Measurements from ENCODE around the gene HTT.

DNA sequence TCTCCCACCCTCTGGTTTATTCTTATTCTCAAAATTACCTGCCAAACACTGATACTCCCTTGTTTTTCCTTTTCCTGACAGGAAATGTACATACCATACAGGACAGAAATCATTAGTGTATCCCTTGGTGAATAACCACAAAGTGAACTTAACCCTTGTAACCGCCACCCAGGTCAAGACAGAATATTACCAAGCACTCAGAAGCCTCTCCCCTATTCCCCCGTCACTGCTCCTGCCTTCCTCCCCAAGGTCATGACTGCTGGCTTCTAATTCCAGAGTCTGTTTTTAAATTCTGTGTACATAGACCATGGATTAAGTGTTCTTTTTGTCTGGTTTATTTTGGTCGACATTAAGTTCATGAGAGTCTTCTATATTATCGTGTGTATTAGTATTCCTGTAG is 37.7 kb downstream of the HTT start:
- TF ChIP-seq EP300 (IDR thresholded peaks at IDR 0.05) (no peak), POLR2A (IDR thresholded peaks at IDR 0.05) (no peak), POLR2AphosphoS5 (IDR thresholded peaks at IDR 0.05) (no peak)
- TF ChIP-seq, protein P1, sequence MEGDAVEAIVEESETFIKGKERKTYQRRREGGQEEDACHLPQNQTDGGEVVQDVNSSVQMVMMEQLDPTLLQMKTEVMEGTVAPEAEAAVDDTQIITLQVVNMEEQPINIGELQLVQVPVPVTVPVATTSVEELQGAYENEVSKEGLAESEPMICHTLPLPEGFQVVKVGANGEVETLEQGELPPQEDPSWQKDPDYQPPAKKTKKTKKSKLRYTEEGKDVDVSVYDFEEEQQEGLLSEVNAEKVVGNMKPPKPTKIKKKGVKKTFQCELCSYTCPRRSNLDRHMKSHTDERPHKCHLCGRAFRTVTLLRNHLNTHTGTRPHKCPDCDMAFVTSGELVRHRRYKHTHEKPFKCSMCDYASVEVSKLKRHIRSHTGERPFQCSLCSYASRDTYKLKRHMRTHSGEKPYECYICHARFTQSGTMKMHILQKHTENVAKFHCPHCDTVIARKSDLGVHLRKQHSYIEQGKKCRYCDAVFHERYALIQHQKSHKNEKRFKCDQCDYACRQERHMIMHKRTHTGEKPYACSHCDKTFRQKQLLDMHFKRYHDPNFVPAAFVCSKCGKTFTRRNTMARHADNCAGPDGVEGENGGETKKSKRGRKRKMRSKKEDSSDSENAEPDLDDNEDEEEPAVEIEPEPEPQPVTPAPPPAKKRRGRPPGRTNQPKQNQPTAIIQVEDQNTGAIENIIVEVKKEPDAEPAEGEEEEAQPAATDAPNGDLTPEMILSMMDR (IDR thresholded peaks at IDR 0.05) = no peak
